HUES64 (cell line): Measurements from ENCODE around the gene DISC1.
"Not testable (repeated sequence)": the region's sequence is repeated elsewhere in the genome, so short reads cannot be mapped to it uniquely, and the experiment has no call there.

Experiments used
- H3K27ac ChIP-seq: 2 replicates; pipeline ENCODE4 v1.7.0; 2013; ENCODE audit warnings: low read depth, low read length, inconsistent platforms
- H3K27me3 ChIP-seq: 2 replicates; pipeline ENCODE4 v1.6.1; 2013; ENCODE audit warnings: mild to moderate bottlenecking, low read length; ENCODE audit not compliant: insufficient read depth
- H3K36me3 ChIP-seq: 2 replicates; pipeline ENCODE4 v1.6.1; 2013; ENCODE audit warnings: mild to moderate bottlenecking, low read length; ENCODE audit not compliant: insufficient read depth
- H3K4me1 ChIP-seq: 2 replicates; pipeline ENCODE4 v1.6.1; 2013; ENCODE audit warnings: mild to moderate bottlenecking, low read length, moderate library complexity; ENCODE audit not compliant: insufficient read depth
- H3K4me3 ChIP-seq: 2 replicates; pipeline ENCODE4 v1.5.1; 2013; ENCODE audit warnings: mild to moderate bottlenecking, low read length, moderate library complexity
- H3K9ac ChIP-seq: 2 replicates; pipeline ENCODE4 v1.6.1; 2013; ENCODE audit warnings: mild to moderate bottlenecking, low read depth, low read length
- H3K9me3 ChIP-seq: 2 replicates; pipeline ENCODE4 v1.6.1; 2013; ENCODE audit warnings: low read depth, low read length; ENCODE audit not compliant: insufficient read depth
- WGBS: fragments of 150-250, 120-280 bp; methylation state at CpG from one replicate; pipeline ENCODE4 v1.1.7; 2013; ENCODE audit warnings: missing lambda C conversion rate; 5-methylcytosine and 5-hydroxymethylcytosine counted together

Gene DISC1

GRCh38 chr1:231660198-231660597 is 33.6 kb downstream of the DISC1 start:
- no peaks in the 10 kb centered on the region for H3K36me3 ChIP-seq
- H3K4me3 ChIP-seq, result no peak overlapping the region
- H3K27me3 ChIP-seq, result no peaks in the 10 kb centered on the region
- no peak overlapping the region for H3K27ac ChIP-seq
- H3K4me1 ChIP-seq, result no peaks in the 10 kb centered on the region
- H3K9me3 ChIP-seq, result no peaks in the 10 kb centered on the region
- no peak overlapping the region for H3K9ac ChIP-seq
- WGBS, result 93% methylated on average over 3 of the region's 3 CpGs

DNA sequence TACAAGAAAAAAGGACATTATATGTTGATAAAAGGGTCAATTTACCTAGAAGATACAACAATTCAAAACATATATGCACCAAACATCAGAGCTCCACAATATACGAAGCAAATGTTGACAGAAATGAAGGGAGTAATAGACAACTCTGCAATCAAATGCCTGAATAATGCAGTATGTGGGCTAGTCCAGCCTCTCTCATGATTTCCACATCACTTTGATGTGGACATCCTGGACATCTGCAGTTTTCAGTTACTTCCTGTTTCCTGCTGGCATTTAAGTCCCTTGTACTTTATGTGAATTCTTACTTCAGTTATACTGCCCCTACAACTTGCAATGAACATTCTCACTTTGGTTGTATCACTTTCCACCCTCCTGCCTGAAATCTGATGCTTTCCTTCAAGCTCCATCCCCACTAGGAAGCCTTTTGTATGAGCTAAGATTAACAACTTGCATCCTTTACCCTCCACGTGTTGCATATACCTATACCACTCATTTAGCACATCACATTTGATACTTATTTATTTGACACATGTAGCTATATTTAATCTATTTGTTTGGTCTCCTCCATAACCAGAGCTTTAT is 36.7 kb downstream of the DISC1 start:
- H3K9me3 ChIP-seq, result no peaks in the 10 kb centered on the region
- H3K27ac ChIP-seq, result no peak overlapping the region
- H3K4me1 ChIP-seq, result peaks cover 7% of the 10 kb centered on the region; the same call in 1 of the 2 replicates
- H3K27me3 ChIP-seq, result no peaks in the 10 kb centered on the region
- 50% methylated on average over 2 of the region's 2 CpGs for WGBS
- H3K4me3 ChIP-seq, result no peak overlapping the region
- H3K36me3 ChIP-seq, result no peaks in the 10 kb centered on the region
- no peak overlapping the region for H3K9ac ChIP-seq

DNA sequence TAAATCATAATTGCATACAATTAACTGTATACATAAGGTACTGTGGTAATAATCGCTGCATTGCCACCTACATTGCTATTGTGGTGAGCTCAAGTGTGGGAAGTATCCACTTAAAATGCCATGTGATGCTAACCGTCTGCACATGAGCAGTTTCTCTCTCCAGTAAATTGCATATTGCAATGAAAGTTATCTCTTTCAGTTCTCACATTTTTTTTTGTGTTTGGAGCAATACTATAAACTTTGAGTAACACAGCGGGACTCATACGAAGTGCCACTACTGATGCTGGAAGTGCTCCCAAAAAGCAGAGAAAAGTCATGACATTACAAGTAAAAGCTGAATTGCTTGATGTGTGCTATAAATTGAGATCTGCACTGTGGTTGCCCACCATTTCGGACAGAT is 38.5 kb downstream of the DISC1 start:
- Histone ChIP-seq H3K27me3 (no peaks in the 10 kb centered on the region), H3K9me3 (no peaks in the 10 kb centered on the region), H3K36me3 (no peaks in the 10 kb centered on the region), H3K27ac (no peak overlapping the region), H3K4me3 (no peak overlapping the region), H3K4me1 (peaks cover 7% of the 10 kb centered on the region; the same call in 1 of the 2 replicates), H3K9ac (no peak overlapping the region)
- WGBS, result 97% methylated on average over 4 of the region's 5 CpGs

DNA sequence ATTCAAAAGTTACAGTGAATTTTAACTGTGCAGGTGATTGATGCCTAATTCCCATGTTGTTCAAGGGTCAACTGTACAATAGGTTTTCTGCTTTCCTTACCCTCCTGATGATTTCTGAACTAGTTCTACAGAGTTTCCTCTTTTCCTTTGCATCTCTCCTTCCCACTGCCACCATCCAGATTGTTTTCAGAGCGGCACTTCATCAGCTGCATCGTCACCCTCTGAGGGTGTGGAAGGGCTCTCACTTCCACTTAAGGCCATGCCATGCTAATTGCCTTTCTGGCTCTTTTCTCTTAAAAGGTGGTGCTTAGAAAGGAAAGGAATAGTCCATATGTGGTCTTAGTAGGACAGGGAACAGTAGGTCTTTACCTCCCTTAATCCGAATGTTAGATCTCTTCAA is 39.1 kb downstream of the DISC1 start:
- 93% methylated on average over 3 of the region's 3 CpGs for WGBS
- H3K4me1 ChIP-seq, result peaks cover 7% of the 10 kb centered on the region; the same call in 1 of the 2 replicates
- no peak overlapping the region for H3K9ac ChIP-seq
- no peak overlapping the region for H3K4me3 ChIP-seq
- no peaks in the 10 kb centered on the region for H3K9me3 ChIP-seq
- no peaks in the 10 kb centered on the region for H3K27me3 ChIP-seq
- H3K27ac ChIP-seq, result no peak overlapping the region
- no peaks in the 10 kb centered on the region for H3K36me3 ChIP-seq

DNA sequence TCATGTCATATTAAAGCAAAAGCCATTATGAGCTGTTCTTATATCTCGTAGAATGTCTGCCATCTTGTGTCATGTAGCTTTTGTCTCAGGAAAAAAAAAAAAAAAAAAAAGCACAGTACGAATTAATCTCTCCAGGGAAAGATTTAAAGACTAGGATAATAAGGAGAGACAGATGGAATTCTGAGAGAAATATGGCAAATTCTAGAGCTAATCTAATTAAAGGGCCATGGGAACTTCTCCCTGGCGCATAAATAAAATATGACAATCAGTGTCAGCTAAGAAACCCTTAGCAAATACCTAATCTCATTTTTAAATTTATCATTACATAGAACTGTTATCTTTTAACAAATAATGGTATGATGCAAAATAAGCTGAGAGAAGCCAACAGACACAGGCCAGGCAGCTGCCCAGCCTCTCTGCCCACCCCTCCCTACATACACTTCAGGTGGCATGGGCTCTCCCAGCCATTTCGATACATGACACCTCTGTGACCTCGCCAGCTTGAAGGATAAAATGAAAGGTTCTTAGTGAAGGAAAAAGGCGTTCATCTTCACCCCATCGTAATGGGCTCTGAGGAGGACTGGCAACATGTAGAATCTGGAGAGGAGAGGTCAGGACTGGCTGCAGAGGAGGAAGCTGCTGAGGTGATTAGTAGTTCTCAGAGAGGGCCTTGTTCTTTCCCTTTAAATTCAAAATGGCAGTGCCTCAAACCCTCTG is 39.8 kb downstream of the DISC1 start:
- peaks cover 7% of the 10 kb centered on the region; the same call in 1 of the 2 replicates for H3K4me1 ChIP-seq
- no peak overlapping the region for H3K27ac ChIP-seq
- H3K27me3 ChIP-seq, result no peaks in the 10 kb centered on the region
- H3K36me3 ChIP-seq, result no peaks in the 10 kb centered on the region
- H3K9me3 ChIP-seq, result no peaks in the 10 kb centered on the region
- H3K9ac ChIP-seq, result no peak overlapping the region
- WGBS, result 88% methylated on average over 7 of the region's 7 CpGs
- H3K4me3 ChIP-seq, result no peak overlapping the region

DNA sequence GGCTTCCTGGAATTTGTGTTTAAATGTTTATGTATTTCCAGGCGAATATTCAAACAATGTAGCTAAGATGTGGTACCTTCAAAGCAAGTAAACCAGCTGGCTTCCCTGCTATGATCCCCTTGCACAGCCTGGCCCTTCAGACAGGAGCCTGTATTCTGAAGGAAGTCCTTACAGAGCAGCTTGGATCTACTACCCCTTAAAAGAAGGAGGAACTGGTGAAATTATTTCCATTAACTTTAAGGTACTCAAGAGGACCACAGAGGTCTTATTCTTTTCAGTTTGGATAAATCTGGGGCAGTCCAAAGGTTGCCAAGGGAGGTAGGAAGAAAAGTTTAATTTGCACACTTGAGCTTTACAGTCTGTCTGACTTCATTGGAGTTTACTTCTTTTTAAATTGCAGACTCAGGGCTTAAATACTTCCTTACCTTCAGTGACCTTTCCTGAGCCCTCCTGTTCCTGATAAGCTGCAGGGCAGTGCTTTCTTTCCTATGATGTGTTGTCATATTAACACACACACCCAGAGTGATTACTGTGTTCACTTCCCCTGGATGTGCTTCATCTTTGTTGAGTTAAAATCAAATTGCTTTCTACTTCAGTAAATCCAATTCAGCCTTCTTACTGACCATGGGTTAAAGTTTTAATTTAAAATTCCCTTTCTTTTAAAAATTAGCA is 40.5 kb downstream of the DISC1 start:
- WGBS, result 55% methylated on average over 1 of the region's 1 CpG
- H3K9ac ChIP-seq, result no peak overlapping the region; the same call in 1 of the 2 replicates
- peaks cover 7% of the 10 kb centered on the region; the same call in 1 of the 2 replicates for H3K4me1 ChIP-seq
- H3K27me3 ChIP-seq, result no peaks in the 10 kb centered on the region
- H3K4me3 ChIP-seq, result no peak overlapping the region
- H3K27ac ChIP-seq, result no peak overlapping the region
- no peaks in the 10 kb centered on the region for H3K9me3 ChIP-seq
- H3K36me3 ChIP-seq, result no peaks in the 10 kb centered on the region

GRCh38 chr1:231667896-231668506 is 41.4 kb downstream of the DISC1 start:
- no peak overlapping the region for H3K9ac ChIP-seq
- H3K27ac ChIP-seq, result no peak overlapping the region
- no peak overlapping the region for H3K4me3 ChIP-seq
- 96% methylated on average over 3 of the region's 3 CpGs for WGBS
- H3K9me3 ChIP-seq, result no peaks in the 10 kb centered on the region
- no peaks in the 10 kb centered on the region for H3K36me3 ChIP-seq
- H3K27me3 ChIP-seq, result no peaks in the 10 kb centered on the region
- H3K4me1 ChIP-seq, result peaks cover 7% of the 10 kb centered on the region; the same call in 1 of the 2 replicates

- Histone ChIP-seq H3K9ac (no peak overlapping the region), H3K27ac (no peak overlapping the region), H3K4me1 (peaks cover 7% of the 10 kb centered on the region; the same call in 1 of the 2 replicates), H3K27me3 (no peaks in the 10 kb centered on the region), H3K4me3 (no peak overlapping the region), H3K36me3 (no peaks in the 10 kb centered on the region), H3K9me3 (no peaks in the 10 kb centered on the region)
These were observed 42.2 kb downstream of the DISC1 start for GRCh38 chr1:231668826-231669225.

DNA sequence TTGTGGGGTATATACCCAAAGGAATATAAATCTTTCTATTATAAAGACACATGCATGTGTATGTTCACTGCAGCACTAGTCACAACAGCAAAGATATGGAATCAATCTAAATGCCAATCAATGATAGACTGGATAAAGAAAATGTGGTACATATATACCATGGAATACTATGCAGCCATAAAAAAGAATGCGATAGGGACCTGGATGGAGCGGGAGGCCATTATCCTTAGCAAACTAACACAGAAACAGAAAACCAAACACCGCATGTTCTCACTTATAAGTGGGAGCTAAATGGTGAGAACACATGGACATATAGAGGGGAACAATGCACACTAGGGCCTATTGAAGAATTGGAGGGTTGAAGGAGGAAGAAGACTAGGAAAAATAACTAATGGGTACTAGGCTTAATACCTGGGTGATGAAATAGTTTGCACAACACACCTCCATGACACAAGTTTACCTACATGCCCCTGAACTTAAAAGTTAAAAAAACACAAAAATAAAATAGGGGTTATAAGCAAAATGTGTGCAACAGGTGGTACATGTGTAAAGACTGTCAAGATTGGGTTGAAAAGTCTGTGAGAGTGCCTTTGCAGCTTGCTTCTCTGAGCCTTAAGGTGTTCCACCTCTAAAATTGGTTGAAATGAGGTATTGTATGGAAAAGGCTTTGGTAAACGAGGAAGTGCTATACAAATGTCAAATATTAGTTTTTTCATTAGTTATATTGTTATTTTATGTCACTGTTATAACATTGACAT is 43.5 kb downstream of the DISC1 start:
- not testable (repeated sequence) for H3K27ac ChIP-seq, H3K4me1 ChIP-seq, H3K4me3 ChIP-seq, H3K36me3 ChIP-seq, H3K9me3 ChIP-seq, H3K27me3 ChIP-seq, H3K9ac ChIP-seq
- WGBS, result 100% methylated on average over 3 of the region's 4 CpGs

- Histone ChIP-seq H3K27me3 (no peaks in the 10 kb centered on the region), H3K9me3 (no peaks in the 10 kb centered on the region), H3K27ac (no peak overlapping the region), H3K9ac (no peak overlapping the region), H3K4me3 (no peak overlapping the region), H3K4me1 (peaks cover 7% of the 10 kb centered on the region; the same call in 1 of the 2 replicates), H3K36me3 (no peaks in the 10 kb centered on the region)
- WGBS, result 95% methylated on average over 1 of the region's 1 CpG
These were observed 44.2 kb downstream of the DISC1 start for GRCh38 chr1:231670755-231671154.
